ENCODE results near the gene B3GLCT.

The B3GLCT gene

GRCh38 chr13:31350560-31350959 is 150.8 kb downstream of the B3GLCT start:
- DNase-seq = no peak
- no peak for ATAC-seq

GRCh38 chr13:31351376-31351775 is 151.6 kb downstream of the B3GLCT start:
- ATAC-seq (no peak), DNase-seq (no peak)

- ATAC-seq = no peak
- no peak for DNase-seq
These were observed 152.7 kb downstream of the B3GLCT start for GRCh38 chr13:31352467-31352866.

DNA sequence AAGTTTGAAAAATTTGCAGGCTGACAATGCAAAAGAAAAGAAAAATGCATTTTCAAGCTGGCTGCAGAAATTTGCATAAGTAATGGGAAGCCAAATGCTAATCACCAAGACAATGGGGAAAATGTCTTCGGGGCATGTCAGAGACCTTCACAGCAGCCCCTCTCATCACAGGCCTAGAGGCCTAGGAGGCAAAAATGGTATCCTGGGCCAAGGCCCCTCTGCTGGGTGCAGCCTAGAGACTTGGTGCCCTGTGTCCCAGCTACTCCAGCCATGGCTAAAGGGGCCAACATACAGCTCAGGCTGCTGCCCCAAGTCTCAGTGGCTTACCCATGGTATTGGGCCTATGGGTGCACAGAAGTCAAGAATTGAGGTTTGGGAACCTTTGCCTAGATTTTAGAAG is 155.2 kb downstream of the B3GLCT start:
- DNase-seq (no peak), ATAC-seq (no peak)

- ATAC-seq (no peak), DNase-seq (no peak)
These were observed 157.2 kb downstream of the B3GLCT start for GRCh38 chr13:31356991-31357390.

DNA sequence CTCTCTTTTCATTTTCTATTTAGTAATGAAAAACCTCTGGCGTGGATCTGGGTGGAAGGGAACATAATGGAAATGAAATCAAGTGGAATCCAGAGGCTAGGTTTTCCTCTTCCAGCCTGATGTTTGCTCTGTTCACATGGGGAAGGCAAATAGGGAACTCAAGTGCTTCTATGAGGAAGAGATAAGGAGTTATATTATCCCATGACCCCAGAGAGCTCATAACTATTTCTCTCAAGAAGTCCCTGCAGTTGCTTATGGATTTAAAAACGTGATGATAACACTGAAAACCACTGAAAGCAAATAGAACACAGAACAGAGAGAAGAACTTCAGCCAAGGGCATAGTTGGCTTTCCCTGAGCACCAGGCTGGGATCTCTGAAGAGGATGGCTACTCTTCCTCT is 157.8 kb downstream of the B3GLCT start:
- DNase-seq (no peak), ATAC-seq (no peak)

DNA sequence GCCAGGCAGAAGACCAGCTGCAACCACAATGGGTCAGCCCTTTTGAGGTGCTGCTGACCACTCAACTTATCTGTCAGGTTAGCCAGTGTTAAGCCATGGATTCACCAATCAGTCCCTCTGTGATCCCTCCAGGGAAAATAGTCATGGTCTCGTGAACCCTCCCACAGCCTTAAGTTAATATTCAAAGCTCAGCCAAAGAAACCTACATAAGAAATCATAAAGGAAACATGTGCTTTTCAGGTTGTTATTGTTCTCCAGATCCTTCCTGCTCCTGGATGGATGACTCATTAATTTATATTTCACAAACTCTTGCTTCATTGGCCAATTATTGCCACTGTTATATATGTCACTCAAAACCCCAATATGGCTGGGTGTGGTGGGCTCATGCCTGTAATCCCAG is 161.9 kb downstream of the B3GLCT start:
- no peak for DNase-seq
- ATAC-seq = no peak

GRCh38 chr13:31365630-31366029 is 165.9 kb downstream of the B3GLCT start:
- ATAC-seq = no peak
- DNase-seq = no peak

GRCh38 chr13:31367410-31367809 is 167.6 kb downstream of the B3GLCT start:
- no peak for DNase-seq
- ATAC-seq = no peak

GRCh38 chr13:31369213-31369612 is 169.4 kb downstream of the B3GLCT start:
- no peak for ATAC-seq
- no peak for DNase-seq

DNA sequence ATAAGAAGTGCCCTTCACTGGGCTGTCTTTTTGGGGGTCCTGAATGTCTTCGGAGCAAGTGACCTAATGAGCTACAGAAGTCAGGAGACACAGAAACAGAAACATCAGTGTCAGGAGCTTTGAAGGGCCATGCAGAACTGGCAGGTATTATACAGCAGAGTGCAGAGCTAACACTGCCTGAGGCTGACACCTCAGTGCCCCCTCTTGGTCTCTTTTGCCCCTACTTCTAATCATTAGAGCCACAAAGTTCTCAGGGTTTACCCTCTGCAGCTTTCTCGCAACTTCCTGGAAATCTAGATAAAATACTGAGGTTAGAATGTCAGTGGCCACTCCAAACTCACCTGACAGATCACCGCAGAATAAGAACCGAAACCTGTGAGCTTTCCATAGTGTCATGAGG is 172.7 kb downstream of the B3GLCT start:
- ATAC-seq (no peak), DNase-seq (no peak)

DNA sequence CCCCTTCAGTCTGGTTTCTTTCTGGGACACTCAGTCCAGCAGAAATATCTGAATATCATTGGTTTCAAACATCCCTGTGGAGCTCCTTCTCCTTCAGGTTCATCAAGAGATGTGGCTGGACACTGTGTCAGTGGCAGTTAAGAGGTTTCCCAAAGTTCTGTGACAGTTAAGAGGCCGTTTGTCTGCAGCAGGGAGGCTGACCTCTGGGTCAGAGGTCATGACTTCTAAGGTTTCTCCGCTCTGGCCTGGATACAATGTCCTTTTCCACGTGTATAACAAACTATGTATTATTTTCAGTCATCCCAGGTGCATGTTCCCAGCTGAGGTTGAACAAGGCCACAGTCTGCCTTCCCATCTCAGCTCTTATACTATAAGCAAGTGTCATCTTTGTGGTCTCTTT is 174.9 kb downstream of the B3GLCT start:
- DNase-seq (no peak), ATAC-seq (no peak)

GRCh38 chr13:31377946-31378345 is 178.2 kb downstream of the B3GLCT start:
- no peak for DNase-seq
- ATAC-seq = no peak

DNA sequence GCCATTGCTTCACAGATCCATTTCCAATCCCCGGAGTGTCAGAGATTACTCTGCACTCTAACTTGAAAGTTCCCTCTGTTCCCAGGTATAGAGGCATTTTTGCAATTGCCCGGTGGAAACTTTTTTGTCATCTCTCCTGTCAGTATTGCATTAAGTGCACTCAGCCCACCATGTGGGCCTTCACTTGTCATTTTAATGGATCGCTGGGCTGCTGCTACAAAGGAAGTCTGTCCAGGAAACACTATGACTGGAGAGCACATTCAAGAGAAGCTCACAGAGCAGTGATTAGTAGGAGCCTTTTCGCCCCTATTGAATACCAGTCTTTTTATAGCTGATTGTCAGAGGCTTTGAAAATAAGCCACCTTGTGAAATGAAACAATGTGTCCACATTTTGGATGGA is 180.9 kb downstream of the B3GLCT start:
- DNase-seq = no peak
- ATAC-seq = no peak

All from stimulated activated naive CD8-positive, alpha-beta T cell treated with anti-CD3 and anti-CD28 coated beads, Interleukin-15, Interleukin-2, amounts not matched to agents 100 U/mL and 50 U/mL, for 24 hours (primary cell).